Islet of Langerhans (tissue), 1 donor: ENCODE data around the gene ZBTB20.
A peak's percentile ranks its signal among the peaks of the same experiment; 100 is the strongest.

Experiments
- FAIRE-seq: peaks from one replicate; lab custom pipeline; 2011; peaks lifted over from hg19 to GRCh38; lab: Jason Lieb, UNC

Gene ZBTB20

DNA sequence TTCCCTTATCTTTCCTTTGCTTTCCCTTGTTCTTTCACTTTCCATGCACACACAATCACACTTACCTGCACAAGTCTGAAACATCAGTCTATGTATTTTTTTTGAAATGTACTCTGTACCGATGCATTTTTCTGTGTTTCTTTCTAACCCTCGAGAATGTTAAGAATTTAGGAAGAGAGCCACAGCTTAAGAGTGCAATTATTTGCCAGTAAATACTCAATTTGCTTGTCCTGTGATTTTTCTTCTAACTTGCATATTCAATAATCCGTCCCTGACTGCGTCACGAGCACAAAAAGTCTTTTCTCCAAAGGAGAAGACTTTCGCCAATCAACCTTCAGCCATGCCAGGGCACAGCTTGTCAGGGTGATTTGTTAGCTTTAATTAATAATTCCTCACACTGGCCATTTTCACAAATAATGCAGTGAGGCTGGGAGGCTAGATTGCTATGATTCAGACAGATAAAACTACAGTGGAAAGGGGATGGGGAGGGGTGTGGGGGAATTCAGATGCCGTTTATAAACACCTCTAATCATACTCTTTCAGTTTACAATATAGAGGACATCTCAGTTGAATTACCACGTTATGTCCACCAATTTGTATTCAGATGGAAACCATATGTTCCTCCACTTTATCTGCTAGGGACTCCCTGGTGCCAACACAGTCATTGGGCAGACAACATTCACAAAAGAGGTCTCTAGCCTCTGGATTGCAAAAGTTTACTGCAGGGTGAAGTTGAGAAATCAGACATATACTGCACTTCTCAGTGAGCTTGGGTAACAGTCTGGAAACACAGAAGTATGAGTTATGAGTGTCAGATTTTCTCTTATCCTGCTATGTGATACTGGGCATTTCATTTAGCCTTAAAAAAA lies 388.0 kb downstream of the ZBTB20 start:
- peak; percentile 93 for FAIRE-seq

- peak; percentile 96 for FAIRE-seq
Observed at GRCh38 chr3:114756506-114757279, 390.4 kb downstream of the ZBTB20 start.

DNA sequence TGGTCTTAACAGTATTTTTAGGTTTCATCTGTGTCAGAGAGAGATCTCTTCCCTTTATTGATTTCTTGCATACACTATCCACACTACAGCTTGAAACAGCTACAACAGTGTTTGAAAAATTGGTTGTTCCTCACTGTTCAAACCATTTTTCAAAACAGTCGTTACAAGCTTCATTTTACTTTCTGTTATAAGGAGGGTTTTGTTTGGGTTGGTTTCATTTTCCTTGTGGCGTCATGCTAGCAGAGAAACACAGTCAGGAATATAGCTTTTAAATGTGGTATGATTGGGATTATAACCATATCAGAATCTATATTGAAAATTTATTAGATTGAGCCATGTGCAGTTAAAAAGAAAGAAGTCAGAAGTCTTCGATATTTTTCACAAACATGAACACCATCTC lies 400.6 kb downstream of the ZBTB20 start:
- no peak for FAIRE-seq

- peak; percentile 78 for FAIRE-seq
Observed at GRCh38 chr3:114745322-114746240, 401.5 kb downstream of the ZBTB20 start.

DNA sequence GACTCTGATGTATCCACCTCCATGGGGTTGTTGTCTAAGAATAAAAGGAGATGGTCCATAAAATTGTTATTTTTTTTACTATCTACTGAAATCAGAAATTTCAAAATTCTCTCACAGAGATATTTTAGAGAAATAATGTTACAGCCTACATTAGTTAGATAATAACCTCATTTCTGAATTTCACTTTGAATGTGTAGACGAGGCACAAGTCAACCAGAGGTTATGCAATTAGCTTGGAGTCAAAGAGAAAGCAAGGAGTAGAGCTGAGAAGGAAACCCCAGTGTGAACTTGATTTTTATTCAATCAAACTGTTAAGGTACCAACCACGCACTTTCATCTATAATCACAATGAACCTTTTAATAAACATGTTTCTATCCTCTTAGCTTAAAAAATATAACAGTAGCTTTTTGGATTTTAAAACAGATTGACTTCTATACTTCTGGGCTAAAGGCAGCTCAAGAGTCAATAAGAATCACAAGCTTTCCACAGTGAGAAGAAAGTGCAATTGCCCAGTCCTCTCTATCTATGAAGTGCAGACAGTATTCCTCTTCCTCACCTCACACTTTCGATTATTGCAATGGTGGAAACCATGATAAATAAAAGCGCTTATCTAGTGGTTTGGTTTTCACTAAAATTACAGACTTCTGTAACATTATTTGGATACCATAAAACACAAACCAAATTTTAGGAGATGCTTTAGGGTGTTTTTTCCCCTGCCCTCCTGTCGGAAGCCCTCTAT lies 403.2 kb downstream of the ZBTB20 start:
- no peak for FAIRE-seq

DNA sequence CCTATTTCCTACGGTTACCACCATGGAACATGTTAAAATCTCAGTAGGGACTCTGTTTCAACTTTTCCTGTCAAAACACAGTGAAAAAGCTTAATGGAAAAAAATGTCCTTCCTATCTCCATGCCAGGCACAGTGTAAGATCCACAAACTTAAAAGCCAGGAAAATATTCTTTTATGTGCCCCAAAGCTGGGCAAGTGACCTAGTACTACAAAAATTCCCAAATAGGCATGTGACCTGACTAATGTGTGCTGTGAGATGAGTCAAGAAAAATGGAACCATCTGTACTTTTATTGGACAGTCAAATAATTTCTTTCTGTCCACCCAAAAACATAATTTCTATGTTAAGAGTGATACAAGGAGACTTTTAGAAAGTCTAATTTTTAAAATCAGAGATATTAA lies 406.0 kb downstream of the ZBTB20 start:
- no peak for FAIRE-seq

- FAIRE-seq = no peak
Observed at GRCh38 chr3:114739627-114740026, 407.5 kb downstream of the ZBTB20 start.

DNA sequence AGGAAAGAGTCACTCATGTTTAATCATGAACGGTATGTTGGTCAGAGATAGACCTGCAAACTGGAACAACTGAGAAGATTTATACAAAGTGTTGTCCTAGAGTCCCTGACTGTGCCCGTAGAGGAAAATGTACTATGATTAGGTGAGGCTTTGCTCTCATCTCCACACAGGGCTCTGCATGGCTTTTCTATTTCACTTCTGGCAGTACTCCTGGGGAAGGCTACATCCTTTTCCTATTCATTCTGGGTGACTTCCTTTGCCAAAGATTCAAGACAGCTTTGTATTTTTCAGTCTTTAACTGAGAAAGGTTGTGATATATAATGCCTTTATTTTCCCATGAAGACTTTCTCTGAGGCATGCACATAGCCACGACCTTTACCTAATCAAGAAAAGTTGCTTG lies 414.7 kb downstream of the ZBTB20 start:
- FAIRE-seq = no peak

GRCh38 chr3:114730397-114730796 lies 416.7 kb downstream of the ZBTB20 start:
- FAIRE-seq = no peak

DNA sequence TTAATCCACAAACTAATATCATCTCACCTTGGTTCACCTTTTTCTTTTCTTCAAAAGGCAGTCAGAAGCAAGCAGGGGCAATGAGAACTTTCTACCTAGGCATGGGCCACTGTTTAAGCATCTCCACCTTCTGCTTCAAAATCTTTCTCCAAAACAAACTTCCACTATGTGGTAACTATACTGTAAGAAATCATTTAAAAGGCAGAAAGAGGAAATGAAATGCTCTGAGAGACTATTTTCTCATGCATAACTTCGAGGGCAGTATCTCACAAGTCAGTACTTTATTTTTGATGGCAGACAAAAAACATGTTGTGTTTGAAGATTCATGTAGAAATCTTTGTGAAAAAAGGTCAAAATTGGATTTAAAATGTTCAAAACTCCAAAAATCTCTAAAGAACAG lies 419.7 kb downstream of the ZBTB20 start:
- FAIRE-seq = no peak

- FAIRE-seq = no peak
Observed at GRCh38 chr3:114725966-114726365, 421.1 kb downstream of the ZBTB20 start.

- FAIRE-seq = no peak
Observed at GRCh38 chr3:114722530-114722929, 424.6 kb downstream of the ZBTB20 start.

DNA sequence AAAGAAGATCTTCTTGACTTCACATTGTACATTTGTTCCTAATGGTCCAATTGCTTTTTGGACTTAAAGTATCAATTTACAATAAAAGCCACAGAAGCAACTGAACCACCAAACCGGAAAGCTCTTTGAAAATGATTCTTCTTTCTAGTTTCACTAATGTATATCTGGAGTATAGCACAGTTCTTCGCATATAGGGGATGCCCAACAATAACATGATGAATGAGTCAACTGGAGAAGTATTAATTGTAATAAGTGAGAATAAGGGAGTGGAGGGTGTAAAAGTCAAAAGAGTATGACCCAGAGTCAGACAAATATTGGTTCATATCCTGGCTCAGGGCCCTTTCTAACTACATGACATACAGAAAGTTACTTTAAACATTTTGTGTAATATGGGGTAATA lies 425.2 kb downstream of the ZBTB20 start:
- no peak for FAIRE-seq

DNA sequence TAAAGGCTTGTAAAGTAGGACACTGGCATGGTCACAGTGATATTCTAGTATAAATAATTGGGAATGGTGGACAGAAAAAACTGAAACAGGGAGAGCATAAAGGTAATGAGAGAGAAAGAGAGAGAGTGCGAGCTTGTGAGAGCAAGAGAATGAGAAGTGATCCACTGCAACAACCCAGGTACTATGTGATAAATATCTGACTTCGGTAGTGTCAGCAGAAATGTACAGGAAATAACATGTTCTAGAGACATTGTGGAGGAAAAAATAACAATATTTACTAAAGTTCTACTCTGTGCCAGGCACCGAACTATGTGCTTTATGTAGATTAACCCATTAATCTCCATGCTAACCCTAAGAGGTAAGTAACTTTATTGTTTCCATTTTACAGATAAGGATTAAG lies 425.9 kb downstream of the ZBTB20 start:
- FAIRE-seq = peak; percentile 27

DNA sequence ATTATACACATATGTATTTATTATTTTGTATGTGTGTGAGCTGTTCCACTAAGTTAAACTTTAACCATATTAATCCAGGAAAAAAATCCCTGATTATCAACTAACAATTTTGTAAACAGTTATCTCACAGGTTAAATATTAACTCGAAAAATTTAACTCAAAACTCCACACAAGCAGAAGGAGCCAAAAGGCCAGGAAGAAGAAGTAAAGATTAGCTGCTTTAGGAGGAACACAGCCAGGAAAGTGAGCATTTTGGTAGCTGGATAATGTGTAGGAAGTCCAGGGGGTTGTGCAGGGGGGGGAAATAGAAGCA lies 428.2 kb downstream of the ZBTB20 start:
- FAIRE-seq = peak; percentile 94

GRCh38 chr3:114718071-114718897 lies 428.8 kb downstream of the ZBTB20 start:
- no peak for FAIRE-seq

- FAIRE-seq = peak; percentile 45
Observed at GRCh38 chr3:114716916-114717315, 430.2 kb downstream of the ZBTB20 start.

GRCh38 chr3:114716126-114716525 lies 431.0 kb downstream of the ZBTB20 start:
- FAIRE-seq = no peak

GRCh38 chr3:114714957-114715460 lies 432.1 kb downstream of the ZBTB20 start:
- FAIRE-seq = no peak

DNA sequence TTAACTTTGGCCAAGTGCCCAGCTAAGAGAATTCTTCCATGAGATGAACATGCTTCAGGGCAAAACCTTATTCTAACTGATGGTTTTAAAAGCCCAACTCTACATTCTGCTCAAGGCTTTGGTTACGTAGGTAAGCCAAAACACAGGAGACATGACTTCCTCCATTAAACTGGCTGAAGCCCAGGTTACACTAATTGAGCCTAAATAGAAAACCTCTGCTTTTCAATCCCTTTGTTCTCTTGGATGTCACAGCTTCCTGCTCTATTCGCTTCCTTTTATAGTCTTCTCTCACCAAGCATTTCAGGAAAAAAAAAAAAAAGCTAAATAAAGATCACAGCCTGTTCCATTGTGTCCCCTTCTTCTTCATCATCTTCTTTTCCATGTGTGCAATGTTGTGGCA lies 432.9 kb downstream of the ZBTB20 start:
- FAIRE-seq = no peak
